Peyer's patch (tissue), 4 donors: ENCODE measurements around the gene COPG1.

Experiments
- CTCF ChIP-seq, 6 experiments: fragments of 450-650 bp in 4 of 6; fragments of 200-600 bp in 2 of 6; sonication (generic) in 1 of 6; IDR thresholded peaks; one replicate each; pipeline ENCODE4 v1.5.1; 2017 to 2019; ENCODE audit warnings: antibody characterized with exemption in 6 of 6, mild to moderate bottlenecking in 3 of 6, moderate library complexity in 1 of 6
- POLR2A ChIP-seq, 2 donors: fragments of 450-650 bp; IDR thresholded peaks; one replicate each; pipeline ENCODE4 v1.5.1; 2017; ENCODE audit warnings: antibody characterized with exemption in 2 of 2, mild to moderate bottlenecking in 2 of 2, moderate library complexity in 2 of 2

- TF ChIP-seq CTCF (IDR thresholded peaks at IDR 0.05) (no peak), POLR2A (IDR thresholded peaks at IDR 0.05) (peak in 1 of 2 donors; percentile 11)
Observed at GRCh38 chr3:129311054-129311902, 61.9 kb downstream of the COPG1 start.
